H7 (cell line): ENCODE data around the gene KRTAP11-1. TPM values are rescaled to one million over a fixed set of nuclear protein-coding genes. Genes with fewer than 3 reads are reported as not detected.
A peak's percentile ranks its signal among the peaks of the same experiment; 100 is the strongest.

Experiments used
- DNase-seq: peaks from one replicate; pipeline ENCODE4 v3.0.0; 2012
- H3K27me3 ChIP-seq: 2 replicates; pipeline ENCODE4 v1.6.0; 2011; ENCODE audit warnings: mild to moderate bottlenecking, low read length; ENCODE audit not compliant: control insufficient read depth, insufficient read depth
- H3K36me3 ChIP-seq: replicated peaks from 2 replicates; pipeline ENCODE4 v1.5.1; 2011; ENCODE audit warnings: low read length; ENCODE audit not compliant: control insufficient read depth, insufficient read depth
- H3K4me3 ChIP-seq: 2 replicates; pipeline ENCODE4 v1.5.1; 2011; ENCODE audit warnings: low read depth, mild to moderate bottlenecking, control low read depth, low read length, moderate library complexity; ENCODE audit not compliant: insufficient read depth
- total RNA-seq: library from RNA; depleted of rRNA; stranded (reverse); fragments of >200 nt; shearing (Covaris generic); gene quantifications from 2 replicates; pipeline ENCODE4 v1.2.3, GENCODE V29; 2014; rRNA removed

Gene KRTAP11-1, protein sequence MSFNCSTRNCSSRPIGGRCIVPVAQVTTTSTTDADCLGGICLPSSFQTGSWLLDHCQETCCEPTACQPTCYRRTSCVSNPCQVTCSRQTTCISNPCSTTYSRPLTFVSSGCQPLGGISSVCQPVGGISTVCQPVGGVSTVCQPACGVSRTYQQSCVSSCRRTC
- not detected in 2 replicates for total RNA-seq

DNA sequence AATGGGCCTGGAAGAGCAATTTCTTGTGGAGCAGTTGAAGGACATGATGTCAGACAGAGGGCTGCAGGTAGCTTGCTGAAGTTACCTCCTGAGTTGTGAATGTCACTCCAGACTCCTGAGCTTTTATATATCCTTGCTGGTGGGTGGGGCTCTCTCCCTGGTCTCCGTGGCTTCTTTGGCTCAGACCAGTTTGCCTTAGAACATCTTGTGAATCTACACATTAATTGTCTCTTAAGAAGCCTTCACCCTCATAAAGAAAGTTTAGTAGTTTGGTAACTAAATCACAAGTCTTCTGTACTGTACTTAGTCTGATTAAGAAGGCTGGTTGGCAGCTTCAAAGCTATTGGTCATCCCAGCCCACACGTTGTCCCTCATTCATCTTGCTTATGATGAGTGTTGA lies at the start of gene KRTAP11-1:
TSS of gene KRTAP11-1 (minus strand) at position 101 of the 400 bp plus-strand sequence. CDS start at position 45, 56 bp downstream.
- DNase-seq: no peak
- Histone ChIP-seq H3K36me3 (no peaks in the 10 kb centered on the region), H3K4me3 (no peak within 1 kb of the TSS), H3K27me3 (no peaks in the 10 kb centered on the region)

DNA sequence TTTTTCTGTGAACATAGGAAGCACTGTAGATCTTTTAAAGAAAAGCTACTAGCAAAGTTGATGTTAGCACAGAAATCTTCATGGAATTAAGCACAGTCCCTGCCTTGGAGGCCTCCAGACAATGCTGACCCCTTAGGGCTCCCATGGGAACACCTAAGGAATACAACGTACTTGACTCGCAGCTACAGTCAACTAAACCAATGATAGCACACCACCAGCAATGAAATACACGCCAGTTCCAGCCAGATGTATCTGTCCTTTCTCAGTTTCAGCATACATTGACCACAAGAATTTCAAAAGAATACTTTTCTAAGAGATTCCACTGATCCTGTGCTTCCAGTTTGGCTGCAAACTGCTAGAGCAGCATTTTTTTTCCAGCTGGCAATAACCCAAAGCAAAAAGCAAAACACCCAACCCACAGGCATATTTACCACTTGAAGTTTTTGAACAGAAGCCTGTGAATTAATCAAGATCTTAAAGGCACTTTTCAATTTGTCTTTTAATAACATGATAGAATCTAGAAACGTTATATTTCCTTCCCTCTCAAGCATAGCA lies 42.8 kb upstream of the KRTAP11-1 start:
- DNase-seq: no peak
- H3K27me3 ChIP-seq: no peaks in the 10 kb centered on the region
- H3K4me3 ChIP-seq: no peak overlapping the region
- H3K36me3 ChIP-seq: no peaks in the 10 kb centered on the region

DNA sequence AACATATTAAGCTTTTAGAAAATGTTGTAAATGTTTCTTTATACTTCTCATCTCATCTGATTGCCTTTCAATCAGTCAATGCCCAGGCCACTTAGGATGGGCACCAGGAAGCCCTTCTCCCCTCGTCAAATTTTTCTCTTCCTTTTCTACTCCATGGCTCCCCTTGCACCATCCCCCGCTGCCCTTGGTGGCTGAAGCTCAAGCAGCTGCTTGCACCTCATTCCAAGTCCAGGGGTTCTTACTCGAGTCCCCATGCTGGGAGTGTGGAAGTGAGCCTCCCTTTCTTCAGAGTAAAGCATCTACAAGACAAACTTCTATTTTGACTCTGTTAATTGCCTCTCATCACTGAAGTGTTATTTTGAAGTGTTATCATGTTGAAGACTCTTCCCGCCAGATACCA lies 39.7 kb upstream of the KRTAP11-1 start:
- DNase-seq: no peak
- H3K36me3 ChIP-seq: no peaks in the 10 kb centered on the region
- no peaks in the 10 kb centered on the region for H3K27me3 ChIP-seq
- no peak overlapping the region for H3K4me3 ChIP-seq

DNA sequence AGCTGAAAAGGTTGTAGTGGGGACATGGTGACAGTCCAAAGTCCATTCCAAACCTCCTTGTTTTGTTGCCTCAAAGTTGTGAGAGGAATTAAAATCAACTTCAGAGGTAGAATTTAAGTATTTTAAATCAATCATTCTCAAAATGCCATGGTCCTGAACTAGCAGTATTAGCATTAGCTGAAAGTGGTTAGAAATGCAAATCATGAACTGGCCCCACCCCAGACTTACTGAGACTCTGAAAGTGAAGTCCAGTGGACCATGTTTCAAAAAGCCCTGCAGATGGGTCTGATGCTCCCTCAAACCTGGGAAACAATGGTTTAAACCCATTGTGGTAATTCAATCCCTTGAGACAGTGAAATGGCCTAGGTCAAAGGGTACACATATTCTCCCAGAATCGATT lies 36.2 kb upstream of the KRTAP11-1 start:
- Histone ChIP-seq H3K36me3 (no peaks in the 10 kb centered on the region), H3K4me3 (no peak overlapping the region), H3K27me3 (no peaks in the 10 kb centered on the region)
- no peak for DNase-seq

DNA sequence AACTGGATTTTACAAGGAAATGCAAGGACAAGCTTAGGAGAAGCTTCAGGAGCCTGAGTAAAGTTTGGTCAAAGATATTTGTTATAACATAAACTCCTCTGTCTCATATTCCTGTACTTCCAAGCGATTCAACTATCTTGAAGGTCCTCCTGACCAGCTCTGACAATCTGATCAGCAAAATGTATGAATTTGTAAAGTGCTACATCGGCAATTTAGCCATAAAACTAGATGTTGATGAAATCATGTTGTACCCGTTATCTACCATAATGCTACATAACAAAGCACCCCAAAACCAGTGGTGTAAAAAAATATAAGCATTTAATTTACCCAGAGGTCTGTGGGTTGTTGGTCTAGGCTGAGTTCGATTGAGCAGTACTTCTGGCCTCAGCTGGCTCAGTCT lies 19.5 kb upstream of the KRTAP11-1 start:
- no peak overlapping the region for H3K4me3 ChIP-seq
- DNase-seq: no peak
- H3K27me3 ChIP-seq: no peaks in the 10 kb centered on the region
- no peaks in the 10 kb centered on the region for H3K36me3 ChIP-seq

DNA sequence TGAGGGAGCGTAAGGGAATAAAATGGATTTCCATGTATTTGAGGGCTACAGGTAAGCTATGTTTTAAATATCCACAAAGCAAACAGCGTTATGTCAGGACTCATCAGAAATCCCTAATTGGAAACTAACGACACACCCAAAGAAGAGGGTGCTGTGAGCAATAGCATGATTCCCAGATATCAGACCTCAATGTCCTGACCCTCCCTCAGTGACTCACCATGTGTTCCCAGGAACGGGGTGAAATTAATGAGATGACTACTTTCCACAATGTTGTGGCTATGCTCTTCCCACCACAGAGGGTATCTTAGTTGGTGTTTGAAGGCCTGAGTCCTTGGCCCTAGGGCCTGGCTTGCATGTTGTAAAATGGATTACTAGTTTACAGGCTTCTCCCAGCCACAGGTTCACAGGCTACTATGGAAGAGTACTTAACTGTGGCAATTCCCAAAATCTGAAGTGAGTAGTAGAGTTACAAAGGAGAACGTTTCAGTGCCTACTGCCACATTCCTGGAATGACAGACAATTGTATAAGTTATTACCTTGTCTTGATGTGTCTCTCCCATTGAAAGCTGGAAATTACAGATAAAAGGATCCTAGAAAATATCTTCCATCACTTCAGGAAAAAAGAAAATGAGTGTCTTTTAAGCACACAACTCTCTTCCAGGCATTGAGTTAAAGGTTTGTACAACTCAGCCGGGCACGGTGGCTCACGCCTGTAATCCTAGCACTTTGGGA lies 1.7 kb upstream of the KRTAP11-1 start:
- Histone ChIP-seq H3K36me3 (no peaks in the 10 kb centered on the region), H3K4me3 (no peak overlapping the region), H3K27me3 (no peaks in the 10 kb centered on the region)
- DNase-seq: no peak

DNA sequence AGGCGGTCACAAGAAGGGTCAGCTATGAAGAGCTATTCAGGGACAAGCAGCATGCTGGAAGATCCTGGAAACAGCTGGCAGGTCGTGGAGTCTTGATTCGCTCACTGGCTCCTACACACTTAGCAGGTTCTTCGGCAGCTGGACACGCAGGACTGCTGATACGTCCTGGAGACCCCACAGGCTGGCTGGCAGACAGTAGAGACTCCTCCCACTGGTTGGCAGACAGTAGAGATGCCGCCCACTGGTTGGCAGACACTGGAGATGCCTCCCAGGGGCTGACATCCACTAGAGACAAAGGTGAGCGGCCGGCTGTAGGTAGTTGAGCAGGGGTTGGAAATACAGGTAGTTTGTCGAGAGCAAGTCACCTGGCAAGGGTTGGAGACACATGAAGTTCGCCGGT lies 466 bp downstream of the KRTAP11-1 start:
- no peaks in the 10 kb centered on the region for H3K36me3 ChIP-seq
- no peaks in the 10 kb centered on the region for H3K27me3 ChIP-seq
- H3K4me3 ChIP-seq: no peak overlapping the region
- DNase-seq: no peak

DNA sequence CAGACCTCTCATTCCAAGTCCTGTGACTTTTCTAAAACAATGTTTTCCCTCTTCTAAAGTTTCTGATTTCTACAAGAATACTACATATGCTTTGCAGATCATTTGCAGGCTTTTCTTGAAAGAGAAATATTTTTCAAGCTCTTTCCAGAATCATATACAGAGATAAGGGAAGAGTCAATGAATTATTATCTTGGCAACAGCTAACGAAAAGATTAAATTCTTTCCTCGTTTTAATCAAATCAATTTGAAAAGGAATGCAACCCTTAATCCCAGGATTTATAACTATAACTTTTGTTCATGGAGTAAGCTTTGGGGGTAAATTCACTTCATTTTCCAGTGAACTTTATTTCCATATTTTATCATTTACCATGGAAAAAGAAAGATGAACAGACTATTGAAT lies 6.9 kb downstream of the KRTAP11-1 start:
- H3K27me3 ChIP-seq: no peaks in the 10 kb centered on the region
- no peaks in the 10 kb centered on the region for H3K36me3 ChIP-seq
- no peak overlapping the region for H3K4me3 ChIP-seq
- no peak for DNase-seq

DNA sequence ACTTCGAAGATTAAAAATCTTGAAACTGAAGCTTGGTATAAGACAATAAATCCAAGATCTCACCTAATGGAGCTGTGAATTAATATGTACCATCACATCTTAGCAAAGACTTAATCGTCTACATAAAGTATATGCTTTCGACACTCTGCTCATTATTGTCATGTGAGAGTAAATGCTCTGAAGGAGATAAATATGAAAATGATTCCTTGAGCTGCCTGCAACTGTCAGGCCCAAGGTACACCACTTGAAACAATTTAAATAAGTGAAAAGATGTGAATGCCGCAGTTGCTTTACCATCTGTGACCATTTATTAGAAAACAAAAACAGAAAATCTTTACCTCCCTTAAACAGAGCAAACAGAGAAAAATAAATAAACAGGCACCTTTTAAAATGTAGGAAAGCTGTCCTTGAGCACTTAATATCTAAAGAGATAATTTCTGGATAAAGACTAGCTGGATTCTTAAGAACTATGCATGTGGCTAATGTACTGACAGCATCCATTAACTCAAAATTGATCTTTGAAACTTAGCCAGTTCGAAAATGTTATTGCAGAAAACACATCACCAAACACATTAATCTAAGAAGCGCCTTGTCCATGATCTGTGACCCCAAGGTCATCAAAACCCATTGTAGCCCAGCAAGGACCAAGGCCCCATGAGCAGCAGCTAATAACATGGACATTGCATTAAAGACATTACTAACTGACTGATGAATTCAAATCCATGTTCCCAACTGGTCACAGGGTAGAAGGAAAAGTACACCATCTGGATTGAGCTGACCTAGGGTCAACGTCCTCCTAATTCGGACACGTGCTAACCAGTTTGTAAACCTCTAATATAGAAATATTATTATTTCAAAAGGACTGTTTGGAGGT lies 33.5 kb downstream of the KRTAP11-1 start:
- H3K27me3 ChIP-seq: no peaks in the 10 kb centered on the region
- H3K36me3 ChIP-seq: no peaks in the 10 kb centered on the region
- no peak for DNase-seq

DNA sequence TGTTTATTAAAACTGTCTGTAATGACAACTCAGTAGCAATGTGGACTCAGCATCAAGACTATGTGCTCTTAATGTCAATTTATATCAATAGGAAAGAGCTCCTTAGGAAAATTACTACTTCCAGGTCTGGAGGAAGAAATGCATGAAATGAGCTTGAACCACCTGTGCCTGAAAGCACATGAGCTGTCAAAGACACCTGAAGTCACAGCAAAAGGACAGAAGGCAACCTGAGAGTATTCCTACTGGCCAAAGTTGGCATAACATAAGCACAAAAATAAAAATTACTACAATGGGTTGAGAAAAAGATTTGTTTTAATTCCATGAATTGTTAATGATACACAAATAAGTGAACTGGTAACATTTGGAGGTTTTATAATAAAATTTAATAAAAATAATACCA lies 38.4 kb downstream of the KRTAP11-1 start:
- H3K4me3 ChIP-seq: no peak overlapping the region
- no peaks in the 10 kb centered on the region for H3K27me3 ChIP-seq
- no peak for DNase-seq
- no peaks in the 10 kb centered on the region for H3K36me3 ChIP-seq

More for the DNA sequence above, 33.5 kb downstream of the KRTAP11-1 start:
- no peak overlapping the region for H3K4me3 ChIP-seq

DNA sequence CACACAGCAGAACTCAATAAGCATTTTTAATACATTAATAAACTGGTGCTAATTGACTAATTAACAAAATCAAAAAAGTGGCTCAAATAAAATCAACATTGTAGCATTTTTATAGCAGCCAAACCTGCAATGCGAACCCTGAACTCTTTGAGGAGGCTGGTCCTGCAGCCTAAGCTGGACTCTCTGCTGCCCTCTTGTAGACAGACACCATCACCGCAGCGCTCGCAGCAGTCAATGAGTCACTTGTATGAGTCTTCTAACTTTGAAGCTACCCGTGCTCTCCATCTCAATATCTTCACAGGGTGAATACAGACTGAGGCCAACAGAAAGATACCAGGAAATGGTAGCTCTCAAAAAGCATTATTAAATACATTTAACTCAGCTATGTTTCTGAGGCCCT lies 42.1 kb downstream of the KRTAP11-1 start:
- Histone ChIP-seq H3K36me3 (no peaks in the 10 kb centered on the region), H3K4me3 (no peak overlapping the region), H3K27me3 (no peaks in the 10 kb centered on the region)
- DNase-seq: peak; percentile 43

DNA sequence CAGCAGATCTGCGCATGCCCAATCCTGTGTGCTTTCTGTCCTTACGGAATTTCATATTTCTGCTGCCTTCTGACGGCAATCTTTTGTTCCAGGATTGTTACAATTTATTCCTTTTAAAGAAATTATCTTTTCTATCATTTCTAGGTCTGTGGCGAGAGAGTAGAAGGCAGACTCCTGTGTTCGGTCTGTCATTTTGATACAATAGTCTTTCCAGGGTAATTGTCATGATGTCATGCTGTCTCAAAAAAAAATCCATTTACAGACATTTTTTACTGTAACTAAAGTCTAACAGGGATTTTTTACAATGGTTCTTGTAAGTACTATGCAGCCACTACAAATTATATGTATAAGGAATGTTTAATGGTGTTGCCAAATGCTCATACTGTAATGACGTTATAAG lies 42.8 kb downstream of the KRTAP11-1 start:
- no peak overlapping the region for H3K4me3 ChIP-seq
- H3K27me3 ChIP-seq: no peaks in the 10 kb centered on the region
- no peak for DNase-seq
- H3K36me3 ChIP-seq: no peaks in the 10 kb centered on the region

DNA sequence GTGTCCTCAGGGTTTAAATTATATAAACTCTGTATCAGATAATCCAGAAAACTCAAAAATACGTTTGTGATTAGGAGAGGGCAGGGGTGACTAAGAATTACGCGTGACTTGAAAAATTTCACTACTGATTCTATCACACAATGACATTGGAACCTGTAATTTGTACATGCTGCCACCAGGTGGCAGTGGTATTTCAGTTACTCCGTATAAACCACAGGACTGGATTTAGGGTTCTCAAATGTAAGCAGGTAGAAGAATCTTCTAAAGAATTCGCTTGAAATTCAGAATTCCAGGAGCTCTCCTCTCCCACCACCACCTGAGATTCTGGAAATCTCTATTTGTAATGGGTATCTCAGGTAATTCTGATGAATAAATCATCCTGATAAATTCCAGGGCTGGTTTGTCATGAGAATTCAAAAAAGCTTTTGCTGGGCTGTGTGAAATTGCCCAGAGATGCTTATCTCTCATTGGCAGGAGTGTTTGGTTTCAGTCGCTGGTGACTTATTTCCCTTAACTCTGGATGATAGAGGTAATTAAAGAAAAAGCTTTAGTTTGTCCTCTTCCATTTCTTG lies 50.1 kb downstream of the KRTAP11-1 start:
- Histone ChIP-seq H3K36me3 (no peaks in the 10 kb centered on the region), H3K27me3 (no peaks in the 10 kb centered on the region), H3K4me3 (no peak overlapping the region)
- peak; percentile 51 for DNase-seq
